Peyer's patch (tissue), 4 donors: ENCODE results near the gene COPG2. TPM values are rescaled to one million over a fixed set of nuclear protein-coding genes. Genes with fewer than 3 reads are reported as not detected.

Experiments used
- DNase-seq, 3 donors: peaks; one replicate each; pipeline ENCODE4 v3.0.0-alpha.2; 2017 to 2019
- H3K27ac ChIP-seq, 4 donors: fragments of 200-600 bp; sonication (generic); one replicate each; pipeline ENCODE4 v1.5.1; 2016 to 2019
- H3K27me3 ChIP-seq, 2 donors: fragments of 200-600 bp; sonication (generic); one replicate each; pipeline ENCODE4 v1.5.1; 2019
- H3K36me3 ChIP-seq, 3 donors: fragments of 200-600 bp; sonication (generic); one replicate each; pipeline ENCODE4 v1.5.1; 2016 to 2019
- H3K4me1 ChIP-seq, 4 donors: fragments of 200-600 bp; sonication (generic); one replicate each; pipeline ENCODE4 v1.5.1; 2016 to 2019
- H3K4me3 ChIP-seq, 4 donors: fragments of 200-600 bp; sonication (generic); 1 replicate in 3 of 4; 2 replicates in 1 of 4; pipeline ENCODE4 v1.5.1; 2016 to 2019; ENCODE audit warnings: mild to moderate bottlenecking in 1 of 4
- H3K9me3 ChIP-seq, 4 donors: fragments of 200-600 bp; sonication (generic); one replicate each; pipeline ENCODE4 v1.5.1; 2016 to 2019; ENCODE audit warnings: mild to moderate bottlenecking in 1 of 4
- POLR2A ChIP-seq, 2 donors: fragments of 450-650 bp; IDR thresholded peaks; one replicate each; pipeline ENCODE4 v1.5.1; 2017; ENCODE audit warnings: antibody characterized with exemption in 2 of 2, mild to moderate bottlenecking in 2 of 2, moderate library complexity in 2 of 2
- total RNA-seq, 4 donors: library from RNA; depleted of rRNA; stranded (reverse); fragments of >200 nt; gene quantifications; one replicate each; pipeline ENCODE4 v1.1.0, GENCODE V29; 2016
- TF ChIP-seq, protein P1 (sequence below), 6 experiments: fragments of 450-650 bp in 4 of 6; fragments of 200-600 bp in 2 of 6; sonication (generic) in 1 of 6; IDR thresholded peaks; one replicate each; pipeline ENCODE4 v1.5.1; 2017 to 2019; ENCODE audit warnings: antibody characterized with exemption in 6 of 6, mild to moderate bottlenecking in 3 of 6, moderate library complexity in 1 of 6

COPG2 gene
- total RNA-seq, 4 donors from 2014 or later: 5.3 to 14.9 (median 12.0) TPM

DNA sequence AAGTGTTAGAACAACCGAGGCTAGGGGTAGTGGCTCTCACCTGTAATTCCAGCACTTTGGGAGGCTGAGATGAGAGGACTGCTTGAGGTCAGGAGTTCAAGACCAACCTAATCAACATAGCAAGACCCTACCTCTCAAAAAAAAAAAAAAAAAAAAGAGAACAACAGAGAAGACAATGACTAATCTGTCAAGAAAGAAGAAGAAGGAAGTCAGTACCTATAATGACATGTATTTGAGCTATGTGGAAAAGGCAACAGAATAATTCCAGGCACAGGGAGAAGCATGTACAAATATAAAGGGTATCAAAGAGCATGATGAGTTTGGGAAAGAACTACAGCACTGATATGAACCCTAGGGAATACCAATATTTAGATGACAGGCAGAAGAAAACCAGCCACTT, 27.5 kb downstream of the COPG2 start:
- Histone ChIP-seq H3K4me1 (no peaks in the 10 kb centered on the region), H3K27me3 (no peaks in the 10 kb centered on the region), H3K27ac (no peak overlapping the region), H3K9me3 (no peaks in the 10 kb centered on the region), H3K4me3 (no peak overlapping the region), H3K36me3 (no peaks in the 10 kb centered on the region)
- TF ChIP-seq, protein P1, sequence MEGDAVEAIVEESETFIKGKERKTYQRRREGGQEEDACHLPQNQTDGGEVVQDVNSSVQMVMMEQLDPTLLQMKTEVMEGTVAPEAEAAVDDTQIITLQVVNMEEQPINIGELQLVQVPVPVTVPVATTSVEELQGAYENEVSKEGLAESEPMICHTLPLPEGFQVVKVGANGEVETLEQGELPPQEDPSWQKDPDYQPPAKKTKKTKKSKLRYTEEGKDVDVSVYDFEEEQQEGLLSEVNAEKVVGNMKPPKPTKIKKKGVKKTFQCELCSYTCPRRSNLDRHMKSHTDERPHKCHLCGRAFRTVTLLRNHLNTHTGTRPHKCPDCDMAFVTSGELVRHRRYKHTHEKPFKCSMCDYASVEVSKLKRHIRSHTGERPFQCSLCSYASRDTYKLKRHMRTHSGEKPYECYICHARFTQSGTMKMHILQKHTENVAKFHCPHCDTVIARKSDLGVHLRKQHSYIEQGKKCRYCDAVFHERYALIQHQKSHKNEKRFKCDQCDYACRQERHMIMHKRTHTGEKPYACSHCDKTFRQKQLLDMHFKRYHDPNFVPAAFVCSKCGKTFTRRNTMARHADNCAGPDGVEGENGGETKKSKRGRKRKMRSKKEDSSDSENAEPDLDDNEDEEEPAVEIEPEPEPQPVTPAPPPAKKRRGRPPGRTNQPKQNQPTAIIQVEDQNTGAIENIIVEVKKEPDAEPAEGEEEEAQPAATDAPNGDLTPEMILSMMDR (IDR thresholded peaks at IDR 0.05): no peak
- no peak for TF ChIP-seq POLR2A (IDR thresholded peaks at IDR 0.05)
- no peak for DNase-seq

DNA sequence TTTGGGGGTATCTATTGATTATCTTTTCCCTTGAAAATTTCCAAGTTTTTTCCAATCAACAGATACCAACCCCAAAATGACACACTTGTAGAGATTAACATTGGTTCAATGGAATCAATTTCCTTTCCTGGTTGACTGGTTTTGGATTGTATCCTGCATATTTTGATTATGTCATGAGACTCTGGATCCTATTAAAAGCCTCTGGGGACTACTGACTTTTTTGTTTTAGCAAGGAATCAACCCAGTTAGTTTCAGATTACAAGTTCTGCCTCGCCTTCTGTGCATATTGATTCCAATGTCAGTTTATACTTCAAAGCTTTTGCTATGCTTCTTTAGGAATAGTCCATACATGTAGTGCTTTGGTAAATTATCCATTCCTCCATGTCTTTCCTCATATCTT, 29.2 kb downstream of the COPG2 start:
- DNase-seq: no peak
- Histone ChIP-seq H3K4me3 (no peak overlapping the region), H3K9me3 (peaks cover 0 to 2% (median 0%) of the 10 kb centered on the region in 4 donors), H3K27me3 (no peaks in the 10 kb centered on the region), H3K36me3 (no peaks in the 10 kb centered on the region), H3K4me1 (no peaks in the 10 kb centered on the region), H3K27ac (no peak overlapping the region)
- TF ChIP-seq, protein P1 (IDR thresholded peaks at IDR 0.05): no peak
- TF ChIP-seq POLR2A (IDR thresholded peaks at IDR 0.05): no peak

DNA sequence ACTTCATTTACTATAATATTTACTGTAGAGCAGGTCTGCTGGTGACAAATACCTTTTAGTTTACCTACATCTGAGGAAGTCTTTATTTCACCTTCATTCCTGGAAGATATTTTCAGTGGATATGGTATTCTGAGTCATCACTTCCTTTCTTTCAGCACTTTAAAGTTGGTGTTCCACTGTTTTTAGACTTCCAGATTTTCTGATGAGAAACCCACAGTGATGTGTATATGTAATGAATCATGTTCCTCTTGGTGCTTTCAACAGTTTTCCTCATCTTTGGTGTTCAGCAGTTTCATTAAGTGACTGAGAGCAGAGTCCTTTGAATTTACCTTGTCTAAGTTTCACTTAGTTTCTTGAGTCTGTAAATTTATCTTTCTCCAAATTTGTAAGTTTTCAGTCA, 36.4 kb downstream of the COPG2 start:
- H3K36me3 ChIP-seq: no peaks in the 10 kb centered on the region
- H3K9me3 ChIP-seq: peaks cover 0 to 11% (median 0%) of the 10 kb centered on the region in 4 donors

DNA sequence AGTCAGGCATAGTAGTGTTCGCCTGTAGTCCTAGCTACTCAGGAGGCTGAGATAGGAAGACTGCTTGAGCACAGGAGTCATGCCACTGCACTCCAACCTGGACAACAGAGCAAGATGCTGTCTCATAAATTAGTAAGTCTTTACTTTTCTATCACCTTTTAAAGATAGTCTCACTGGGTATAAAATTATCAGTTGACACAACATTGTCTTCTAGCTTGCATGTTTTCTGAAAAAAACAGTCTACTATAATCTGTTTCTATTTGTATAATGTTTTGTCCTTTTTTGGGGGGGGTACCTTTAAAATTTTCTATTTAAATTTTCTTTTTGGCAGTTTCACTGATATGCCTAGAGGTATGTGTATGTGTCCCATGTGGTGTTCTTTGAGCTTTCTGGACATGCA, 39.6 kb downstream of the COPG2 start:
- no peak for DNase-seq
- TF ChIP-seq, protein P1 (IDR thresholded peaks at IDR 0.05): no peak
- TF ChIP-seq POLR2A (IDR thresholded peaks at IDR 0.05): no peak
- H3K4me3 ChIP-seq: no peak overlapping the region
- H3K4me1 ChIP-seq: no peaks in the 10 kb centered on the region
- no peaks in the 10 kb centered on the region for H3K36me3 ChIP-seq
- H3K27me3 ChIP-seq: no peaks in the 10 kb centered on the region
- no peak overlapping the region for H3K27ac ChIP-seq
- H3K9me3 ChIP-seq: peaks cover 0 to 7% (median 0%) of the 10 kb centered on the region in 4 donors

More for the DNA sequence above, 36.4 kb downstream of the COPG2 start:
- Histone ChIP-seq H3K4me1 (no peaks in the 10 kb centered on the region), H3K4me3 (no peak overlapping the region), H3K27ac (no peak overlapping the region), H3K27me3 (no peaks in the 10 kb centered on the region)
- no peak for DNase-seq
- TF ChIP-seq, protein P1 (IDR thresholded peaks at IDR 0.05): no peak
- TF ChIP-seq POLR2A (IDR thresholded peaks at IDR 0.05): no peak

- Histone ChIP-seq H3K36me3 (no peaks in the 10 kb centered on the region), H3K27ac (no peak overlapping the region), H3K4me3 (no peak overlapping the region), H3K9me3 (peaks cover 0 to 7% (median 0%) of the 10 kb centered on the region in 4 donors), H3K4me1 (no peaks in the 10 kb centered on the region), H3K27me3 (no peaks in the 10 kb centered on the region)
- DNase-seq: no peak
- no peak for TF ChIP-seq POLR2A (IDR thresholded peaks at IDR 0.05)
- TF ChIP-seq, protein P1 (IDR thresholded peaks at IDR 0.05): no peak
Observed at GRCh38 chr7:130627775-130628174, 40.8 kb downstream of the COPG2 start.

DNA sequence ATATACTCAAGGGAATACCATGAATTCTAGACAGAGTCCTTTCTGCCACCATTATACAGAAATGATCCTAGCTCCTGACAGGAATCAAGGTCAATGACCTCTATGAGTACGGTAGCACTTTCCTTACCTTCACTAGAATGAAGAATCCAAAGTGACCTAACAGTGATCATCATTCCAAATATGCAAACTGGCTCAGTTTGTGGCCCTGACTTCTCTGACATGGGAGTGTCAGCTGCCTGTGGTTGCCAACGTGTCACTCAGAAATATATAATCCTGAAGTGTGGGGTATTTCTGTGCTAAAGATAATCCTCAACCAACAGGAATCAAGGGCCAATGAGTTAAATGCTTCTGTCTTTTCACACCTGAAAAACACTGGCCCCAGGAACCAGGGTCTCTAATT, 45.7 kb downstream of the COPG2 start:
- no peak for DNase-seq
- Histone ChIP-seq H3K9me3 (no peaks in the 10 kb centered on the region), H3K36me3 (no peaks in the 10 kb centered on the region), H3K27ac (no peak overlapping the region), H3K4me3 (no peak overlapping the region), H3K4me1 (no peaks in the 10 kb centered on the region), H3K27me3 (no peaks in the 10 kb centered on the region)
- TF ChIP-seq, protein P1 (IDR thresholded peaks at IDR 0.05): no peak
